HepG2 (cell line): ENCODE data around the gene ELP4. TPM values are rescaled to one million over a fixed set of nuclear protein-coding genes. Genes with fewer than 3 reads are reported as not detected.

Source experiments
- ATAC-seq: fragments of 200-7000 bp; cut with Tn5 transposase; 3 replicates; pipeline ENCODE4 v1.9.1; 2020; ENCODE audit warnings: mild to moderate bottlenecking, moderate library complexity
- BruUV-seq: library from RNA; stranded (reverse); fragments of 400-500 nt; replicated peaks from 2 replicates; lab custom pipeline; 2021; lab: Mats Ljungman, UMichigan
- CTCF ChIA-PET: fragments of 300-600 bp; formaldehyde crosslinking; extraction: SDS; loops from one replicate; lab custom pipeline; 2021; ENCODE audit warnings: low total read pairs, inconsistent platforms, low intra/inter-chr PET ratio; lab: Yijun Ruan, JAX
- POLR2A ChIA-PET: fragments of 350-600 bp; sonication (Branson Sonifier 250); formaldehyde crosslinking; loops from one replicate; lab custom pipeline; 2020; ENCODE audit warnings: antibody characterized with exemption, inconsistent platforms; lab: Yijun Ruan, JAX
- DNase-seq: peaks from one replicate; pipeline ENCODE4 v3.0.0-alpha.2; 2015; ENCODE audit warnings: low spot score
- FAIRE-seq: peaks from 3 replicates; lab custom pipeline; 2011; peaks lifted over from hg19 to GRCh38; lab: Jason Lieb, UNC
- H2AFZ ChIP-seq: one replicate; pipeline ENCODE4 v1.6.1; 2011; ENCODE audit warnings: low read length, inconsistent platforms
- H3K27ac ChIP-seq: fragments of 300-600 bp; 3 replicates; pipeline ENCODE4 v1.8.0; 2011; ENCODE audit warnings: mixed run types, mild to moderate bottlenecking, mixed read lengths, low read length, inconsistent platforms; ENCODE audit not compliant: insufficient read depth; ENCODE audit errors: extremely low read length
- H3K27me3 ChIP-seq, 2 experiments: fragments of 200-600 bp in 1 of 2; 2 replicates in 1 of 2; 3 replicates in 1 of 2; pipeline versions ENCODE4 v1.6.0 to v1.8.0; 2011; ENCODE audit warnings: low read length in 2 of 2, mild to moderate bottlenecking in 2 of 2, moderate library complexity in 2 of 2, inconsistent platforms in 1 of 2; ENCODE audit not compliant: insufficient read depth in 2 of 2, control insufficient read depth in 1 of 2
- H3K36me3 ChIP-seq, 2 experiments: fragments of 200-600 bp in 1 of 2; replicated peaks in 1 of 2; 2 replicates in 1 of 2; 3 replicates in 1 of 2; pipeline versions ENCODE4 v1.5.1 to v1.8.0; 2011; ENCODE audit warnings: low read length in 2 of 2, inconsistent platforms in 1 of 2; ENCODE audit not compliant: insufficient read depth in 2 of 2, control insufficient read depth in 1 of 2
- H3K4me1 ChIP-seq: 2 replicates; pipeline ENCODE4 v1.5.1; 2012; ENCODE audit warnings: low read length, inconsistent platforms; ENCODE audit not compliant: insufficient read depth
- H3K4me2 ChIP-seq: 2 replicates; pipeline ENCODE4 v1.6.0; 2011; ENCODE audit warnings: low read depth, low read length, inconsistent platforms
- H3K4me3 ChIP-seq, 3 experiments: fragments of 200-600 bp in 1 of 3; sonication (generic), shearing (Covaris generic) in 1 of 3; replicated peaks in 1 of 3; 2 replicates each; pipeline ENCODE4 v1.5.1; 2011 to 2016; ENCODE audit warnings: low read length in 3 of 3, inconsistent platforms in 2 of 3, low read depth in 2 of 3, mild to moderate bottlenecking in 2 of 3, control low read depth in 1 of 3, mixed read lengths in 1 of 3; ENCODE audit not compliant: insufficient read depth in 1 of 3
- H3K79me2 ChIP-seq: one replicate; pipeline ENCODE4 v1.6.1; 2011; ENCODE audit warnings: low read length, inconsistent platforms; ENCODE audit not compliant: insufficient read depth
- H3K9ac ChIP-seq: 2 replicates; pipeline ENCODE4 v1.6.0; 2011; ENCODE audit warnings: mild to moderate bottlenecking, low read depth, low read length, inconsistent platforms; ENCODE audit not compliant: insufficient read depth
- H3K9me3 ChIP-seq: 2 replicates; pipeline ENCODE4 v1.5.1; 2012; ENCODE audit warnings: mild to moderate bottlenecking, low read length
- H4K20me1 ChIP-seq: 2 replicates; pipeline ENCODE4 v1.6.0; 2011; ENCODE audit warnings: inconsistent platforms, mild to moderate bottlenecking, low read length, moderate library complexity; ENCODE audit not compliant: insufficient read depth
- MAFF ChIP-seq: IDR thresholded peaks from 2 replicates; pipeline ENCODE4 v1.6.1; 2011; ENCODE audit warnings: low read depth, low read length, improper control_type of control experiment
- MATR3 ChIP-seq: sonication (generic); formaldehyde crosslinking; IDR thresholded peaks from 2 replicates; pipeline ENCODE4 v1.4.0; 2020; ENCODE audit warnings: missing genetic modification reagents
- NFYC ChIP-seq: IDR thresholded peaks from 2 replicates; pipeline ENCODE4 v1.6.1; 2016; ENCODE audit warnings: missing genetic modification reagents, missing compliant biosample characterization
- NR2F1 ChIP-seq, 2 experiments: fragments of 450-650 bp in 1 of 2; formaldehyde crosslinking in 1 of 2; IDR thresholded peaks; 2 replicates each; pipeline versions ENCODE4 v1.5.0 to v1.6.1; 2016 to 2020; ENCODE audit warnings: mild to moderate bottlenecking in 1 of 2, missing compliant biosample characterization in 1 of 2, missing genetic modification reagents in 1 of 2, moderate library complexity in 1 of 2
- RBM22 ChIP-seq: fragments of 200-400 bp; formaldehyde crosslinking; optimal IDR thresholded peaks from 2 replicates; pipeline ENCODE3; 2017; ENCODE audit warnings: mild to moderate bottlenecking, low read length, moderate library complexity
- RFX3 ChIP-seq: IDR thresholded peaks from 2 replicates; pipeline ENCODE4 v1.6.1; 2016; ENCODE audit warnings: missing biosample characterization, missing genetic modification reagents
- TBL1XR1 ChIP-seq: fragments of 150-350 bp; IDR thresholded peaks from 2 replicates; pipeline ENCODE4 v1.6.1; 2014; ENCODE audit warnings: borderline replicate concordance, low read length; ENCODE audit not compliant: partially characterized antibody
- TRIM24 ChIP-seq: sonication (generic); formaldehyde crosslinking; IDR thresholded peaks from 2 replicates; pipeline ENCODE4 v1.8.0; 2022; ENCODE audit warnings: mild to moderate bottlenecking, missing genetic modification reagents
- ZNF225 ChIP-seq: sonication (generic); formaldehyde crosslinking; IDR thresholded peaks from 2 replicates; pipeline ENCODE4 v1.4.0; 2020; ENCODE audit warnings: mild to moderate bottlenecking, missing genetic modification reagents
- ZNF33B ChIP-seq: sonication (generic); formaldehyde crosslinking; IDR thresholded peaks from 2 replicates; pipeline ENCODE4 v1.5.1; 2020; ENCODE audit warnings: mild to moderate bottlenecking, missing genetic modification reagents
- ZSCAN21 ChIP-seq: sonication (generic); formaldehyde crosslinking; IDR thresholded peaks from 2 replicates; pipeline ENCODE4 v1.8.0; 2022; ENCODE audit warnings: mild to moderate bottlenecking, missing genetic modification reagents, moderate library complexity, borderline replicate concordance
- WGBS: methylation state at CpG from one replicate; pipeline ENCODE4 v1.1.6; 2017; ENCODE audit warnings: low lambda C conversion rate; 5-methylcytosine and 5-hydroxymethylcytosine counted together
- in situ Hi-C: cut with HindIII; loops from 2 replicates; pipeline ENCODE4 v1.10.0; 2017; ENCODE audit warnings: low pct_unique_long_range_greater_than_20kb; ENCODE audit not compliant: extremely low pct_ligation_motif_present
- intact Hi-C: fragments of 100-400 bp; cut with micrococcal nuclease; formaldehyde crosslinking; loops from one replicate; pipeline ENCODE4 v1.10.0; 2022; ENCODE audit not compliant: unreplicated experiment
- polyA plus RNA-seq, 8 experiments: library from polyadenylated mRNA; depleted of rRNA in 3 of 8; stranded (reverse) in 7 of 8; unstranded in 1 of 8; fragments of >200 nt; fragmentation: Illumina TruSeq in 4 of 8; extraction: Trizol in 4 of 8; gene quantifications; 2 replicates each; pipeline versions ENCODE4 v1.2.1 to v1.2.3, GENCODE V29; 2011 to 2016; ENCODE audit warnings: low read depth in 4 of 8, missing spikeins in 1 of 8, mixed read lengths in 1 of 8; ENCODE audit not compliant: insufficient read depth in 1 of 8
- total RNA-seq, 5 experiments: library from RNA; depleted of rRNA; stranded (reverse); fragments of >200 nt; fragmentation: Illumina TruSeq; extraction: Trizol; gene quantifications; 2 replicates each; pipeline ENCODE4 v1.2.3, GENCODE V29; 2016; ENCODE audit warnings: low read depth in 1 of 5
- TF ChIP-seq, protein P1 (sequence below): sonication (generic); formaldehyde crosslinking; IDR thresholded peaks from one replicate; pipeline ENCODE4 v1.5.1; 2020; ENCODE audit warnings: mild to moderate bottlenecking, missing genetic modification reagents; ENCODE audit errors: not compliant biosample characterization
- TF ChIP-seq, protein P2 (sequence below): sonication (generic); formaldehyde crosslinking; IDR thresholded peaks from 2 replicates; pipeline ENCODE4 v1.4.0; 2020; ENCODE audit warnings: missing genetic modification reagents

ELP4 gene
- total and polyA plus RNA-seq, 2 of the 13 experiments (the other 11 are each of a cell fraction or from before 2014, with no cell fraction given) = 12.8 to 19.1 TPM

DNA sequence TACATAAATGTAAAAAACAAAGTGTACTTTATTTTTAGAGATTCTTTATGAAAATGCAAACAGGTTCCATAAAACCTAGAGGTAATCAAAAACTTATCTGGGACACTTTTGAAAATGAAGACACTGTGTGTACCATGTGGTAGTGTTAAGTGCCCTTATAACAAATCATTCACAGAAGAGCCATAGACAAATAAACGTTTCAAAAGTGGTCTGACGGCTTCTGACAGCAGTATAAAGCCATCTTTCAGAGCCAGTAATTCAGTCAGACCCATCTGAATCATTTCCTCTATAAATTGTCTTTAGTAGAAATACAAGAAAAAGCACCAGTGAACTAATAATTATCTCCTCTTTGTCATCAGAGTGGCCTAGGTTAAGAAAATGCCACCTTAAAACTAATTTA is 201.6 kb downstream of the ELP4 start:
- Histone ChIP-seq H3K79me2 (no peaks in the 10 kb centered on the region), H2AFZ (no peak overlapping the region), H3K27me3 (no peaks in the 10 kb centered on the region), H3K27ac (no peak overlapping the region), H3K9ac (no peak overlapping the region), H3K4me3 (no peak overlapping the region), H3K4me1 (no peaks in the 10 kb centered on the region), H4K20me1 (no peaks in the 10 kb centered on the region), H3K4me2 (no peak overlapping the region), H3K9me3 (no peaks in the 10 kb centered on the region), H3K36me3 (no peaks in the 10 kb centered on the region)
- BruUV-seq = no TSS peak
- 53% methylated on average over 2 of the region's 2 CpGs for WGBS
- ChIA-PET POLR2A (no interaction called here), CTCF (no interaction called here)
- no peak for FAIRE-seq
- in situ Hi-C loops = no loop called here
- ATAC-seq = no peak
- intact Hi-C loops = no loop called here
- no peak for DNase-seq
- TF ChIP-seq NFYC (CRISPR knock-in tag) (no peak), RBM22 (no peak), ZNF225 (no peak), MAFF (no peak), TBL1XR1 (no peak), ZNF33B (CRISPR knock-in tag) (no peak), NR2F1 (CRISPR knock-in tag; IDR thresholded peaks at IDR 0.05) (no peak), TRIM24 (CRISPR knock-in tag) (no peak), RFX3 (no peak), MATR3 (CRISPR knock-in tag) (no peak), ZSCAN21 (no peak)
- TF ChIP-seq, protein P1, sequence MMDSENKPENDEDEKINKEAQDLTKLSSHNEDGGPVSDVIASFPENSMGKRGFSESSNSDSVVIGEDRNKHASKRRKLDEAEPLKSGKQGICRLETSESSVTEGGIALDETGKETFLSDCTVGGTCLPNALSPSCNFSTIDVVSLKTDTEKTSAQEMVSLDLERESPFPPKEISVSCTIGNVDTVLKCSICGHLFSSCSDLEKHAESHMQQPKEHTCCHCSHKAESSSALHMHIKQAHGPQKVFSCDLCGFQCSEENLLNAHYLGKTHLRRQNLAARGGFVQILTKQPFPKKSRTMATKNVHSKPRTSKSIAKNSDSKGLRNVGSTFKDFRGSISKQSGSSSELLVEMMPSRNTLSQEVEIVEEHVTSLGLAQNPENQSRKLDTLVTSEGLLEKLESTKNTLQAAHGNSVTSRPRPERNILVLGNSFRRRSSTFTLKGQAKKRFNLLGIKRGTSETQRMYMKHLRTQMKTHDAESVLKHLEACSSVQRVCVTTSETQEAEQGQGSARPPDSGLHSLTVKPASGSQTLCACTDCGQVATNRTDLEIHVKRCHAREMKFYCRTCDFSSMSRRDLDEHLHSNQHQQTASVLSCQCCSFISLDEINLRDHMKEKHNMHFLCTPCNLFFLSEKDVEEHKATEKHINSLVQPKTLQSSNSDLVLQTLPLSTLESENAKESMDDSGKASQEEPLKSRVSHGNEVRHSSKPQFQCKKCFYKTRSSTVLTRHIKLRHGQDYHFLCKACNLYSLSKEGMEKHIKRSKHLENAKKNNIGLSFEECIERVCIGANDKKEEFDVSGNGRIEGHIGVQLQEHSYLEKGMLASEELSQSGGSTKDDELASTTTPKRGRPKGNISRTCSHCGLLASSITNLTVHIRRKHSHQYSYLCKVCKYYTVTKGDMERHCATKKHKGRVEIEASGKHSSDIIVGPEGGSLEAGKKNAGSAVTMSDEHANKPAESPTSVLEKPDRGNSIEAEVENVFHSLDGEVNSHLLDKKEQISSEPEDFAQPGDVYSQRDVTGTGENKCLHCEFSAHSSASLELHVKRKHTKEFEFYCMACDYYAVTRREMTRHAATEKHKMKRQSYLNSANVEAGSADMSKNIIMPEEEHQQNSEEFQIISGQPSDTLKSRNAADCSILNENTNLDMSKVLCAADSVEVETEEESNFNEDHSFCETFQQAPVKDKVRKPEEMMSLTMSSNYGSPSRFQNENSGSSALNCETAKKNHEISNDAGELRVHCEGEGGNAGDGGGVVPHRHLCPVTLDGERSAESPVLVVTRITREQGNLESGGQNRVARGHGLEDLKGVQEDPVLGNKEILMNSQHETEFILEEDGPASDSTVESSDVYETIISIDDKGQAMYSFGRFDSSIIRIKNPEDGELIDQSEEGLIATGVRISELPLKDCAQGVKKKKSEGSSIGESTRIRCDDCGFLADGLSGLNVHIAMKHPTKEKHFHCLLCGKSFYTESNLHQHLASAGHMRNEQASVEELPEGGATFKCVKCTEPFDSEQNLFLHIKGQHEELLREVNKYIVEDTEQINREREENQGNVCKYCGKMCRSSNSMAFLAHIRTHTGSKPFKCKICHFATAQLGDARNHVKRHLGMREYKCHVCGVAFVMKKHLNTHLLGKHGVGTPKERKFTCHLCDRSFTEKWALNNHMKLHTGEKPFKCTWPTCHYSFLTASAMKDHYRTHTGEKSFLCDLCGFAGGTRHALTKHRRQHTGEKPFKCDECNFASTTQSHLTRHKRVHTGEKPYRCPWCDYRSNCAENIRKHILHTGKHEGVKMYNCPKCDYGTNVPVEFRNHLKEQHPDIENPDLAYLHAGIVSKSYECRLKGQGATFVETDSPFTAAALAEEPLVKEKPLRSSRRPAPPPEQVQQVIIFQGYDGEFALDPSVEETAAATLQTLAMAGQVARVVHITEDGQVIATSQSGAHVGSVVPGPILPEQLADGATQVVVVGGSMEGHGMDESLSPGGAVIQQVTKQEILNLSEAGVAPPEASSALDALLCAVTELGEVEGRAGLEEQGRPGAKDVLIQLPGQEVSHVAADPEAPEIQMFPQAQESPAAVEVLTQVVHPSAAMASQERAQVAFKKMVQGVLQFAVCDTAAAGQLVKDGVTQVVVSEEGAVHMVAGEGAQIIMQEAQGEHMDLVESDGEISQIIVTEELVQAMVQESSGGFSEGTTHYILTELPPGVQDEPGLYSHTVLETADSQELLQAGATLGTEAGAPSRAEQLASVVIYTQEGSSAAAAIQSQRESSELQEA = no peak
- TF ChIP-seq, protein P2, sequence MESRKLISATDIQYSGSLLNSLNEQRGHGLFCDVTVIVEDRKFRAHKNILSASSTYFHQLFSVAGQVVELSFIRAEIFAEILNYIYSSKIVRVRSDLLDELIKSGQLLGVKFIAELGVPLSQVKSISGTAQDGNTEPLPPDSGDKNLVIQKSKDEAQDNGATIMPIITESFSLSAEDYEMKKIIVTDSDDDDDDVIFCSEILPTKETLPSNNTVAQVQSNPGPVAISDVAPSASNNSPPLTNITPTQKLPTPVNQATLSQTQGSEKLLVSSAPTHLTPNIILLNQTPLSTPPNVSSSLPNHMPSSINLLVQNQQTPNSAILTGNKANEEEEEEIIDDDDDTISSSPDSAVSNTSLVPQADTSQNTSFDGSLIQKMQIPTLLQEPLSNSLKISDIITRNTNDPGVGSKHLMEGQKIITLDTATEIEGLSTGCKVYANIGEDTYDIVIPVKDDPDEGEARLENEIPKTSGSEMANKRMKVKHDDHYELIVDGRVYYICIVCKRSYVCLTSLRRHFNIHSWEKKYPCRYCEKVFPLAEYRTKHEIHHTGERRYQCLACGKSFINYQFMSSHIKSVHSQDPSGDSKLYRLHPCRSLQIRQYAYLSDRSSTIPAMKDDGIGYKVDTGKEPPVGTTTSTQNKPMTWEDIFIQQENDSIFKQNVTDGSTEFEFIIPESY = no peak
